Mucosa of stomach (tissue), 1 donor: Measurements from ENCODE around the gene PUSL1.

Experiments
- H3K27me3 ChIP-seq: one replicate; pipeline ENCODE4 v1.7.0; 2013; ENCODE audit warnings: mild to moderate bottlenecking, low read length; ENCODE audit not compliant: control insufficient read depth, insufficient read depth
- H3K36me3 ChIP-seq: one replicate; pipeline ENCODE4 v1.7.0; 2013; ENCODE audit warnings: low read length; ENCODE audit not compliant: control insufficient read depth, insufficient read depth
- H3K4me1 ChIP-seq: one replicate; pipeline ENCODE4 v1.7.0; 2013; ENCODE audit warnings: mild to moderate bottlenecking, low read length; ENCODE audit not compliant: control insufficient read depth, insufficient read depth
- H3K4me3 ChIP-seq: one replicate; pipeline ENCODE4 v1.7.0; 2013; ENCODE audit warnings: low read length
- H3K9ac ChIP-seq: one replicate; pipeline ENCODE4 v1.7.0; 2013; ENCODE audit warnings: mild to moderate bottlenecking, low read length, moderate library complexity
- H3K9me3 ChIP-seq: one replicate; pipeline ENCODE4 v1.7.0; 2013; ENCODE audit warnings: mild to moderate bottlenecking, low read length, moderate library complexity; ENCODE audit not compliant: control insufficient read depth
- donor health status: Pancreatic carcinoma.

The PUSL1 gene

DNA sequence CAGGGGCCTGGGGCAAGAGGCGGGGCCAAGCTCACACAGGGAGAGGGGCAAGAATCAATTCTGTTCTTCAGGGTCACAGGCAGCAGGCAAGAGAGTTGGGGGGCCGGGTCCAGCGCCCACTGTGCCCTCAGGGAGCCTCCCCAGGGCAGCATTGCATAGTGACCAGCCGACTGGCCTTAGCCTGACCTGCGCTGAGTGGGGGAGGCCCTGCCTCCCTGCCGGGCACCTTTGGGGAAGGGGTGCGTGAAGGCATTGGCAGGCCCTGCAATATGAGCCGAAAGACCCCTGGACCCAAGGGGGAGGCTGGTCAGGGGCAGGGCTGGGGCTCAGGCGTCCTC, 16.0 kb upstream of the PUSL1 start:
- no peak overlapping the region for H3K4me3 ChIP-seq
- H3K27me3 ChIP-seq = peaks cover 8% of the 10 kb centered on the region
- no peaks in the 10 kb centered on the region for H3K36me3 ChIP-seq
- H3K9ac ChIP-seq = no peak overlapping the region
- H3K9me3 ChIP-seq = no peaks in the 10 kb centered on the region
- H3K4me1 ChIP-seq = peaks cover 19% of the 10 kb centered on the region

DNA sequence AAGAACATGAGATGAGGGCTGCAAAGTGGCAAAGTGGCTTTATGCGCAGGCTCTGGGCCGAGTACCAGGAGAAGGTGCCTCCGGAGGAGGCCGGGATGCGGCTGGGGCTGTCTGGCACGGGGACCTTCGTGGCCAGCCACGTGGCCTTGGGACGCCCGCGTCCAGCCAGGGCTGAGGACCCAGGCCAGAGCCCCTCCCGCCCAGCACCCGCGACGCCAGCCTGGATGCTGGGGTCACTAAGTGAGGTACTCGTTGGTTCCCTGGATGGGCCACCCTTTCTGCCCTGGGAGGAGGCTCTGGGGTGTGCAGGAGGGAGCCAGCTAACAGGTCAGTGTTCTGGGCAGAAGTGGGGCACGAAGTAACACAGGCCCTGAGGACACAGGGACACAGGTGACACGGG, 15.5 kb upstream of the PUSL1 start:
- Histone ChIP-seq H3K4me1 (peaks cover 19% of the 10 kb centered on the region), H3K4me3 (no peak overlapping the region), H3K36me3 (no peaks in the 10 kb centered on the region), H3K9me3 (no peaks in the 10 kb centered on the region), H3K9ac (no peak overlapping the region), H3K27me3 (peaks cover 5% of the 10 kb centered on the region)

DNA sequence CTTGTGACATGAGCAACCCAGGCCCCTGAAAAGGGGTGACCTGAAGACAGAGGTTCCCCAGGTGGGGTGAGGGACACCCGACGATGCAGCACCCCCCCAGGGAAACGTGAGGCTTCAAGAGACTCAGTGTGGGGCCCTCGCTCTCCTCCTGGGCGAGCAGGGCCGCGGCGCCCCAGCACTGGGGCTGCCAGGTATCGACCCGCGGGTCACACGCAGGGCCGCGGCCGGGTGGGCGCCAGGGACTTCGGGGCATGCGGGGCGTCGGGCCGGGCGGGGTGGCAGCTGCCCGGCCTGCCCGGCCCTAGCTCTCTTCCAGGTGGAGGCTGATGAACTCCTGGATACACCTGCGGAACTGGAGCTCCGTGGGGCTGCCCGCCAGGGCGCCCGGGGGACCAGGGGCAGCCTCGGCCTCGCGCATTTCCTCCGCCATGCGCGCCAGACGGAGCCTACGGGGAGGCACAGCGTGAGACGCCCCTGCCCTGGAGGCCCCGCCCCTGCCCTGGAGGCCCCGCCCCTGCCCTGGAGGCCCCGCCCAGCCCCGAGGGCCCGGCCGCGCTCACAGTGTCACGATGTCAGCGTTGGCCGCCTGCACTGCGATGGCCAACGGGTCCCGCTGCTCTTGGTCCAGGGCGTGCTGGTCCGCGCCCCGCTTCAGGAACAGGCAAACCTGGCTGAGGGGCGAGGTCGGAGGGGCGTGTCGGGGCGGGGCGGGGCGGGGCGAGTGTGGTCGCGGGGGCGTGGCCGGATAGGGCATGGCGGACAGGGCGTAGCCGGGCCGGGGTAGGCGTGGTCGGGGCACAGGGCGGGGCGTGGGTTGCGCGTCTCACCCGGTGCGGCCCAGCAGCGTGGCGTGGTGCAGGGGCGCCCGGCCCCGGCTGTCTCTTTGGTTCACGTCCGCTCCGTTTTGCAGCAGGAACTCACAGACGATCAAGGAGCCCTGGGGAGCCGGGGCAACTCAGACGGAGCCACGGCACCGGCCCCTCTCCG, 14.8 kb upstream of the PUSL1 start:
- Histone ChIP-seq H3K4me1 (peaks cover 19% of the 10 kb centered on the region), H3K9me3 (no peaks in the 10 kb centered on the region), H3K27me3 (peaks cover 5% of the 10 kb centered on the region), H3K9ac (no peak overlapping the region), H3K36me3 (no peaks in the 10 kb centered on the region), H3K4me3 (no peak overlapping the region)

DNA sequence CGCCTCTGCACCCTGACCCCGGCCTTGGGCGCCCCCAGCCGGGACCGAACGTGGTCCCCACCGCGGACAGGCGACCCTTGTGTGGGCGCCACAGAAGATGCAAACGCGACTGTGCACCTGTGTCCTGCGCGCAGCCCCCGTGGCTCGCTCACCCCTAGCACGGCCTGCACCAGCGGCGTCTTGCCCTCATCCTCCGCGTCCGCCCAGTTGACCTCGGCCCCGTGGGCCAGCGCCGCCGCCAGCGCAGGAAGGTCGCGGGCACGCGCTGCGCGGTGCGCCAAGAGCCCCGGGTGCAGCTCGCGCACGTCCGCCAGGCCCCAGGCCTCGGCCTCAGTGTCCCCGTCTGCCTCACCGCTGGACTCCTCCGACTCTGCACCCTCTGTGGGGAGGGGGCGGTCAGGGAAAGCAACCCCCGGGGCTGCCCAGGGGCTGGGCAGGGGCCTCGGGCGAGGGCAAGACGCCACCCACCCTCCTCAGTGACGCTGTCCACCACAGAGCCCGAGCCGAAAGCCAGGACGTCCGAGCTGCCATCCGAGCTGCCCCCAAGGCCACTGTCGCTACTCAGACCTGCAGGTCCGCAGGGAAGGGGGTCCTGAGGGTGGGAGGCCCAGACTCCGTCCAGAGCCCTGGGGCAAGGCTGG, 14.0 kb upstream of the PUSL1 start:
- peaks cover 5% of the 10 kb centered on the region for H3K27me3 ChIP-seq
- H3K4me3 ChIP-seq = no peak overlapping the region
- H3K9ac ChIP-seq = no peak overlapping the region
- H3K4me1 ChIP-seq = peaks cover 19% of the 10 kb centered on the region
- H3K36me3 ChIP-seq = no peaks in the 10 kb centered on the region
- H3K9me3 ChIP-seq = no peaks in the 10 kb centered on the region

DNA sequence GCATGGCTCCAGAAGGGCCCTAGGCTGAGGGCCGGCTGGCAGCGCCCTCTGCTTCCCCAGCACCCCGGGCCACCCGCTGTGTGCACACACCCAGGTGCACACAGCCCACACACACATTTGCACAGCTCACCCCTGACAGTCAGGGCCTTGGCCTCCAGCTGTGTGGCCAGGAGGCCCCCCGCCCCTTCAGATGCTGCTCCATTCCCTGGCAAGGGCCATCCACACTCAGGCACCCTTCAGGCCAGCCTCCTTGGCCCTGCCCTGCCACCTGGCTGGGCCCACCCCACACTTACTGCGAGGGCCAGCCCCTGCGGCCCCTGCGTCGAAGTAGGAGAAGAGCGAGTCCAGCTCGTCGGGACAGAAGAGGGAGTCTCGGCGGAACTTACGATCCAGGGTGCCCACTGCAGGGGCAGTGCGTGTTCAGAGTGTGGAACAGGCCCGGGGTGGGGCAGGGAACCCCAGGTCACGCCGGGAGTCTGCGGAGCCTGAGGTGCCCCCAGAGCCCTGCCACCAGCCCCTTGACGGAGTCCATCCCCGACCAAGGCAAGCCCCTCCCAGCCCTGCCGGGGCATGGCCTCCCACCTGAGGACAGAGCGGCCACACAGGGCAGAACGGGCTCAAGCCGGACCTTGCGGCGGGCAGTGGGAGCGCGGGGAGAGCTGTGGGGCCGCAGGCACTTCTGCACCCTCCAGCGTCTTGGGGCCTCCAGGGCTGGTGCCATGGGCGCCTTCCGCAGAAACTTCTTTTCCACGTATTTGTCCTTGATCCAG, 13.1 kb upstream of the PUSL1 start:
- Histone ChIP-seq H3K36me3 (no peaks in the 10 kb centered on the region), H3K27me3 (peaks cover 5% of the 10 kb centered on the region), H3K9ac (no peak overlapping the region), H3K9me3 (no peaks in the 10 kb centered on the region), H3K4me3 (no peak overlapping the region), H3K4me1 (peaks cover 18% of the 10 kb centered on the region)

DNA sequence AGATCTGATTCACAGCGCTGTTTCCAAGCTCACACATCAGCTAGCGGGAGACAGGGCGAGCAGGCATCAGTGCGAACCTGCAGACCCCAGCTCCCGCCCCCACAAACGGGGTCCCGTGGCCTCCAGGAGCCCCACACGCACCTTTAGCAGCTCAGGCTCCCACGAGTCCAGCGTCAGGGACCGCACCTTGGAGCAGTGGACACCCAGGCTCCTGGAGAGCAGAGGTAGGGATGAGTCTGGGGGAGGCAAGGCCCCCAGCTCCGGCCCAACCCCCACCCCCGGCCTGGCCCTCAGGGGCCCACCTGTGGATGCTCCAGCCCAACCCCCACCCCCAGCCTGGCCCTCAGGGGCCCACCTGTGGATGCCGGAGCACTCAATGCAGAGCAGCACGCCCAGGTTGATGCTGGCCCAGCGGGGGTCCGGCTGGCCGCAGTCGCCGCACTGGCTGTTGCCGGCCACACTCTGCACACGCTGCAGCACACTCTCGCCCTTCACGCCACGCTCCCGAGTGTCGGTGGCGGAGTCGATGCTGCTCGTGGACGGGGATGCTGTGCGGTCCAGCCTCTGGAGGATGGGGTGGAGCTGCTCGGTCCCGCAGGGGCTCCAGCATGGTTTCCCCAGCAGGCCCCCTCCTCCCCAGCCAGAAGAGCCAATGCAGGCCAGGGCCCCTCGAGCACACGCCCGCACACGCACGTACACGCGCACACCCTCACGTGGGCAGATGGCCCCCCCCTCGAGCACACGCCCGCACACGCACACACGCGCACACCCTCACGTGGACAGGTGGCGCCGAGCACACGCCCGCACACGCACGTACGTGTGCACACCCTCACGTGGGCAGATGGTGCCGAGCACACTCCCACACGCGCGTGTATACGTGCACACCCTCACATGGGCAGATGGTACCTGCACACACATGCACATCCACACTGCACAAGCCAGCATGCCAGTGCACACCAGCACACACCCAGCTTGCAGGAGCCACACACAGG, 12.0 kb upstream of the PUSL1 start:
- Histone ChIP-seq H3K9ac (no peak overlapping the region), H3K9me3 (no peaks in the 10 kb centered on the region), H3K36me3 (no peaks in the 10 kb centered on the region), H3K4me1 (peaks cover 8% of the 10 kb centered on the region), H3K27me3 (peaks cover 3% of the 10 kb centered on the region), H3K4me3 (no peak overlapping the region)

DNA sequence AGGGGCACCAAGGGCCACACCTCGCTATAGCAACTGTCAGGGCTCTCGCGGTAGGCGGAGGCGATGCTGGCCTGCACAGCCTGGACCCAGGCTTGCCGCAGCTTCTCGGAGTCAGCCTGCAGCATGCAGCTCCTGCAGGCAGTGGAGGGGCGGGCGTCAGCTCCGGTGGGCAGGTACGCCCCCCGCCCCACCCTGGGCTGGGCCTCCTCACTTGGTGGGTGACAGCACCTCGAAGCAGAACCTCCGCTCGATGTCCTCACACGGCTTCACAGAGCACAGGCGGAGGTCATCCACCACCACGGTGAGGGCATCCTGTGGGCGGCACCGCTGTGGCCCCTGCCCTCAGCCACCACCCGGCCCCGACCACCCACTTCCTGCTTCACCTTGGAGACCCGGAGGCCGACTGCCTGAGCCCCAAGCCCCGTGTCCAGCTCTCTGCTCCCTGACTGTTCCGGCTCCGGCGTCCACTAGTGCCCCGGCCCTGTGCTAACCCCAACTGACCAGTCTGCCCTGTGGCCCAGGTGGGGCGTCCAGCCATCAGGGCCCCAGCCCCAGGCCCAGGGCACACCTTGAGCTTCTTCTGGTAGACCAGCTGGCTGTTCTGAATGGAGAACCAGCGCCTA, 10.5 kb upstream of the PUSL1 start:
- no peak overlapping the region for H3K9ac ChIP-seq
- no peak overlapping the region for H3K4me3 ChIP-seq
- no peaks in the 10 kb centered on the region for H3K36me3 ChIP-seq
- H3K27me3 ChIP-seq = no peaks in the 10 kb centered on the region
- H3K4me1 ChIP-seq = peaks cover under 1% of the 10 kb centered on the region
- no peaks in the 10 kb centered on the region for H3K9me3 ChIP-seq

- Histone ChIP-seq H3K4me3 (no peak overlapping the region), H3K4me1 (peaks cover 12% of the 10 kb centered on the region), H3K9ac (no peak overlapping the region)
Measured at GRCh38 chr1:1298861-1299685, 9.3 kb upstream of the PUSL1 start.

GRCh38 chr1:1299686-1300351, 8.6 kb upstream of the PUSL1 start:
- peaks cover 20% of the 10 kb centered on the region for H3K4me1 ChIP-seq
- no peaks in the 10 kb centered on the region for H3K9me3 ChIP-seq
- no peaks in the 10 kb centered on the region for H3K27me3 ChIP-seq
- no peaks in the 10 kb centered on the region for H3K36me3 ChIP-seq
- H3K9ac ChIP-seq = no peak overlapping the region
- no peak overlapping the region for H3K4me3 ChIP-seq

More at GRCh38 chr1:1298861-1299685, 9.3 kb upstream of the PUSL1 start:
- no peaks in the 10 kb centered on the region for H3K9me3 ChIP-seq
- H3K27me3 ChIP-seq = no peaks in the 10 kb centered on the region
- no peaks in the 10 kb centered on the region for H3K36me3 ChIP-seq

- no peaks in the 10 kb centered on the region for H3K27me3 ChIP-seq
- no peaks in the 10 kb centered on the region for H3K9me3 ChIP-seq
- H3K4me3 ChIP-seq = no peak overlapping the region
- H3K4me1 ChIP-seq = peaks cover 25% of the 10 kb centered on the region
- H3K9ac ChIP-seq = no peak overlapping the region
- H3K36me3 ChIP-seq = no peaks in the 10 kb centered on the region
Measured at GRCh38 chr1:1300352-1300739, 8.1 kb upstream of the PUSL1 start.
